ENCODE results near the gene NAV2. TPM values are rescaled to one million over a fixed set of nuclear protein-coding genes. Genes with fewer than 3 reads are reported as not detected.

Gene NAV2
- total RNA-seq, 1 donor from 2014 or later, result 11.1 TPM

DNA sequence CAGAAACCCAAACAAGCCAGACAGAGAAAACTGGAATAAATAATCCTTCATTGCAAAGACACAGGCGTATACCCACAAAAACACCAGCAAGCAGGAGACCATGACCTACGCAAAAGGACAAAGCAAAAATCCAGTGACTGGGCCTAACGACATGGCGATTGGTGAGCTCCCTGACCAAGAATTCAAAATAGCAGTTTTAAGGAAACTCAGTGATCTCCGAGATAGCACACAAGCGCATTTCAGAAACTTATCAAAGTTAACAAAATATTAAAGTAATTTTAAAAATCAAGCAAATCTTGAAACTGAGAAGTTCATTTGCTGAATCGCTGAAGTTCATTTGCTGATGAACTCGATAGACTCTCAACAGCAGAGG lies 420.0 kb downstream of the NAV2 start:
- peaks cover 3% of the 10 kb centered on the region for H3K27me3 ChIP-seq (ENCODE audit: control insufficient read depth, insufficient read depth, low read length)
- H3K36me3 ChIP-seq (ENCODE audit: control insufficient read depth, insufficient read depth, low read length), result no peaks in the 10 kb centered on the region
- FAIRE-seq (no peak), DNase-seq (ENCODE audit: low read depth) (no peak)
- H3K4me3 ChIP-seq (ENCODE audit: low read depth, low read length), result peak overlapping the region; percentile 34
- TF ChIP-seq, protein P1, sequence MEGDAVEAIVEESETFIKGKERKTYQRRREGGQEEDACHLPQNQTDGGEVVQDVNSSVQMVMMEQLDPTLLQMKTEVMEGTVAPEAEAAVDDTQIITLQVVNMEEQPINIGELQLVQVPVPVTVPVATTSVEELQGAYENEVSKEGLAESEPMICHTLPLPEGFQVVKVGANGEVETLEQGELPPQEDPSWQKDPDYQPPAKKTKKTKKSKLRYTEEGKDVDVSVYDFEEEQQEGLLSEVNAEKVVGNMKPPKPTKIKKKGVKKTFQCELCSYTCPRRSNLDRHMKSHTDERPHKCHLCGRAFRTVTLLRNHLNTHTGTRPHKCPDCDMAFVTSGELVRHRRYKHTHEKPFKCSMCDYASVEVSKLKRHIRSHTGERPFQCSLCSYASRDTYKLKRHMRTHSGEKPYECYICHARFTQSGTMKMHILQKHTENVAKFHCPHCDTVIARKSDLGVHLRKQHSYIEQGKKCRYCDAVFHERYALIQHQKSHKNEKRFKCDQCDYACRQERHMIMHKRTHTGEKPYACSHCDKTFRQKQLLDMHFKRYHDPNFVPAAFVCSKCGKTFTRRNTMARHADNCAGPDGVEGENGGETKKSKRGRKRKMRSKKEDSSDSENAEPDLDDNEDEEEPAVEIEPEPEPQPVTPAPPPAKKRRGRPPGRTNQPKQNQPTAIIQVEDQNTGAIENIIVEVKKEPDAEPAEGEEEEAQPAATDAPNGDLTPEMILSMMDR (IDR thresholded peaks at IDR 0.05; ENCODE audit: insufficient read depth, low read length, severe bottlenecking), result no peak

DNA sequence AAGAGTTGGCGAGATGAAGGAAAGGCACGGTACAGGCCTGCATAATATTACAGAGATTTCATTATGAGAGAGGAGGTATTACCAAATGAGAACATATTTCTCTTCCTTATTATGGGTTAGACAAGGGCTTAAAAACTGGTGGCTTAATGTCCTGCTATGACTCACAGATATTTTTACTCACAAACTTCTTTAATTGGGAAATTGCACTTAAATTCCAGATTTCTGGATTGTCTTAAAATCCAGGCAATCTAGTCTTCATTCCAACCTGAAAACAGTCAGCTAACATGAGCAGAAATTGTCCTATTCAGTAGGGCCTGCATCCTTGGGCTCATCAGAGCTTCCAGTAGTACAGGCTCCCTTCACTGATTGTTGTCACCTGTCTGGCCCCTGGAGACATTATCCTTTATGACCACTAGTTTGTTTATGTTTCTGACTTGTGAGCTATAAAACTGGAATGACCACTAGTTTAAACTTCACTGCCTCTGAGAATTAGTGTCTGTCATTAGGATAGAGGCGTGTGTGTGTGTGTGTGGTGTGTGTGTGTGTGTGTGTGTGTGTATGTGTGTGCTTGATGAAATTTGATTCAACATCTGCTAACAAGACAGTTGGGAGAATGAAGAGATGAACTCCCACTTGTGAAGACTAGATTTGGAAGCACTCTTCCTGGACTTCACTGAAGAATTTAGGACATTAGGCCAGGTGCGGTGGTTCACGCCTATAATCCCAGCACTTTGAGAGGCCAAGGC lies 422.5 kb downstream of the NAV2 start:
- FAIRE-seq (no peak), DNase-seq (ENCODE audit: low read depth) (no peak)
- TF ChIP-seq, protein P1 (IDR thresholded peaks at IDR 0.05; ENCODE audit: insufficient read depth, low read length, severe bottlenecking), result no peak
- Histone ChIP-seq H3K4me3 (ENCODE audit: low read depth, low read length) (no peak overlapping the region), H3K27me3 (ENCODE audit: control insufficient read depth, insufficient read depth, low read length) (peaks cover 3% of the 10 kb centered on the region), H3K36me3 (ENCODE audit: control insufficient read depth, insufficient read depth, low read length) (no peaks in the 10 kb centered on the region)

DNA sequence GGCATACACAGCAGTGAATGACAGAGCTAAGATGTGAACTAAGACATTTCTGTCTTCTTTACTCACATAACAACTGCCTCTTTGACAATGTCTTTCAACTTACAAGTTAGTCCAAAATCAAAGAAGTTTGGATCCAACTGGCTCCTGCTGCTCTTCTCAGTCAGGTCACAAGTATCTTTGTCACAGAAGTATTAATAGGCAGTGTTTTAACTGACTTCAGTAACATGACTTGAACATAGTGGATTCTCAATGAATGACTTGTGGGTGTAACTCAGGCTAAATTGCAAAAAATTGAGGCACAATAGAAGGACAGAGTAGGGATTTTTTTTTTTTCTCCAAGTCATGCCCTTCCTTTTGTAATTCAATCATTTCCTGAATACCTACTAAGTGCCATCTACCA lies 425.0 kb downstream of the NAV2 start:
- no peak for FAIRE-seq
- TF ChIP-seq, protein P1 (IDR thresholded peaks at IDR 0.05; ENCODE audit: insufficient read depth, low read length, severe bottlenecking), result no peak
- H3K4me3 ChIP-seq (ENCODE audit: low read depth, low read length), result no peak overlapping the region
- no peaks in the 10 kb centered on the region for H3K27me3 ChIP-seq (ENCODE audit: control insufficient read depth, insufficient read depth, low read length)
- DNase-seq (ENCODE audit: low read depth), result no peak
- H3K36me3 ChIP-seq (ENCODE audit: control insufficient read depth, insufficient read depth, low read length), result no peaks in the 10 kb centered on the region

DNA sequence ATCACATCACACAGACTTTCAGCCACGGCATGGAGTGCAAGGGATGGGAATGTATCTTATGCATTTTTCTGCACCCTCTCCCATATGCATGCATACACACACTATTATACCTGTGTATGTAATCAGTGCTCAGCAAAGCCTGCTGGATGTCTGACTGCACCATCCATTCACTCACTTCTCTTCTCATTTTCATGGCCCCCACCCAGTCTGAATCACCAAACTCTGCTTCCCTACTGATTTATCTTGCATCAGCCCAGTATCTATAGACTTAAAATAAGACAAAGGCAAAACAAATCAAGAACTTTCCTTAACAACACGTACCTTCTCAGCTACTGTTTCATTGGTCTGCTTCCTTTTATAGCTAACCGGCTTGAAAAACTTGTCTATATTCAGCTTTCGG lies 426.1 kb downstream of the NAV2 start:
- H3K4me3 ChIP-seq (ENCODE audit: low read depth, low read length), result no peak overlapping the region
- H3K36me3 ChIP-seq (ENCODE audit: control insufficient read depth, insufficient read depth, low read length), result no peaks in the 10 kb centered on the region
- DNase-seq (ENCODE audit: low read depth), result no peak
- no peak for FAIRE-seq
- H3K27me3 ChIP-seq (ENCODE audit: control insufficient read depth, insufficient read depth, low read length), result no peaks in the 10 kb centered on the region
- TF ChIP-seq, protein P1 (IDR thresholded peaks at IDR 0.05; ENCODE audit: insufficient read depth, low read length, severe bottlenecking), result no peak

DNA sequence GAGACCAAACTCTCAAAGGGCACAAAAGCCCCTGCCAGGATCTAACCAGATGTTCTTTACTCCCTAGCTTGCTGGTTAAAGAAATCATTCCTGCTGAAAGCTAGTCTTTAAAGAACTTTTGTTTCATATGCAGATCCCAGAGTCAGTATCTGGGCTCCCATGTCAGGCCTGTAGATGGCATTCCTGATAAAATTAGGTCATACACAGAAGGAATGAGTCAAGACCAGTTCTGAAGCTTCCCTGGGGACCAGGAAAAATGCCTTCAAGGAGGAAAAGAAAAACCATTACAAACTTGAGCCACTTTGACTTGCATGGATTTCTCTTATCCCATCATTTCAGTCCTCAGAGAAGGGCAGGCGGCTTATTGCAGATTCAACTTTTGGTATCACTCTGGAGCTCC lies 441.7 kb downstream of the NAV2 start:
- no peak for FAIRE-seq
- DNase-seq (ENCODE audit: low read depth), result peak; percentile 32
- Histone ChIP-seq H3K36me3 (ENCODE audit: control insufficient read depth, insufficient read depth, low read length) (no peaks in the 10 kb centered on the region), H3K4me3 (ENCODE audit: low read depth, low read length) (no peak overlapping the region), H3K27me3 (ENCODE audit: control insufficient read depth, insufficient read depth, low read length) (peaks cover 35% of the 10 kb centered on the region)
- TF ChIP-seq, protein P1 (IDR thresholded peaks at IDR 0.05; ENCODE audit: insufficient read depth, low read length, severe bottlenecking), result no peak

All from bronchial epithelial cell (primary cell).